G401 (cell line): ENCODE measurements around the gene TPSD1. TPM values are rescaled to one million over a fixed set of nuclear protein-coding genes. Genes with fewer than 3 reads are reported as not detected.
"Not testable (repeated sequence)": the region's sequence is repeated elsewhere in the genome, so short reads cannot be mapped to it uniquely, and the experiment has no call there.

ENCODE experiments used
- DNase-seq: peaks from one replicate; pipeline ENCODE4 v3.0.0-alpha.2; 2015; ENCODE audit warnings: low spot score
- in situ Hi-C: cut with HindIII; loops from 2 replicates; pipeline ENCODE4 v1.10.0; 2016; ENCODE audit warnings: low sequenced_read_pairs, mixed read lengths
- total RNA-seq: library from RNA; depleted of rRNA; stranded (reverse); fragments of >200 nt; shearing (Covaris generic); gene quantifications from 2 replicates; pipeline ENCODE4 v1.2.3, GENCODE V29; 2014

The TPSD1 gene
- total RNA-seq, 1 experiment from 2014 or later = not detected

- no peak for DNase-seq
- in situ Hi-C loops = no loop called here
These were observed 3.3 kb downstream of the TPSD1 start for GRCh38 chr16:1258906-1259759.

DNA sequence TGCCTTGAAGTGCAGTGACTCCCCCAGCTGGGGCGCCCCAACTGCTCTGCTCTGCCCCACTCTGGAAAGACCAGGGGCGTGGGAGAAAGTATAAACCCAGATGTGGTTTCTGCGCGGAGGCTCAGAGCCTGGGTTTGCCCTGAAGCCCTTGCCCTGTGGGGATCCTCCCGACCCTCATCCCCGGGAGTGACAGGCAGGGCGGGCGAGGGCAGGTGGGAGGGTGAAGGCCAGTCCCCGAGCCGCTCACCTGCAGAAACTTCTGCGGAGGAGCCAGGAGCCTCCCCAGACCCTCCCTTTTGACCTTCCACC is 3.8 kb downstream of the TPSD1 start:
- in situ Hi-C loops = no loop called here
- no peak for DNase-seq

- in situ Hi-C loops = no loop called here
- DNase-seq = no peak
These were observed 4.3 kb downstream of the TPSD1 start for GRCh38 chr16:1260101-1260680.

DNA sequence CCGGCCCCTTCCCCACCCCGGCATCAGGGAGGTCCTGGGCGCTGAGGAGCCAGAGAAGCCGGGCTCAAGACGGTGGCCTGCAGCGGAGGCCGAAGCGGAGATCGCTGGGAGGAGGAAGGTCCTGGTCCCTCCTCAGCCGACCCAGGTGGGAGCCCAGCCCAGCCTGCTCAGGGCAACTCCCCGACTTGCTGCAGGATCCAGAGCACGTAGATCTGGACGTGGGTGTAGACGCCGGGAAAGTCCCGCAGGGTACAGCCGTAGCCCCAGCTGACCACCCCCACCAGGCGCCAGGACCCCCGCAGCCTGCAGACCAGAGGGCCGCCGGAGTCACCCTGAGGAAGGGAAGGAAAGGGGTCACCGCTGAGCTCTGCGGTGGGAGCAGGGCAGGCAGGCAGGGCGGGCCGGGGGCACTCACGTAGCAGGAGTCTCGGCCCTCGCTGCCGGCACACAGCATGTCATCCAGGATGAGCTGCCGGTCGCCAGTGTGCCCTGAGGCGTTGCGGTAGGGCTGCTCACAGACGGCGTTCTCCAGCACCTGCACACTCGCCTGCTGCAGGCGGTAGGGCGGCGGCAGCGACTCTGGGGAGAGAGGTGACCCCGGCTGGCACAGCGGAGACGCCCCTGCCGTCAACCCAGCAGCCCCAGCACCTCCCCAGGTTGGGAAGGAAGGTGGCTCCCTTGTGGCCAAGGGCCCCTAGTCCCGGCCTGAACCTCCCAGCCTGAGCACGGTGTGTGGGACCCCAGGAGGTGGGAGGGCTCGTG is 5.4 kb downstream of the TPSD1 start:
- in situ Hi-C loops = no loop called here
- no peak for DNase-seq

GRCh38 chr16:1262210-1262845 is 6.5 kb downstream of the TPSD1 start:
- no peak for DNase-seq
- in situ Hi-C loops = no loop called here

DNA sequence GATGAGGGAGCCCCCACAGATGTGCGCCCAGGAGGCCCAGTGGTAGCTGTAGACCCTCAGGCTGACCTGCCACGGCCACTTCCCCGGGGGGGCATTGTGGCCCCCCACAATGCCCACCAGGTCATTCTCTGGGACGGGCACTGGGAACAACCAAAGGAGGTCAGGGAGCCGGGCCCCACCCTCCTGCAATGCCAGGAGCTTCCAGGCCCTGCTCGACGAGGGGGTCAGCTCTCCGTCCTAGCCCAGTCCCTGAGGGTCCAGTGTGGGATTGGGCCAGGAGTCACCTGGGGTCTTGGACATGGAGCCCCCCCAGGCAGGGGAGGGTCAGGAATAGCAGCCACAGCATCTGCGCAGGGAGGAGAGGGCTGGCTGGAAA is 7.0 kb downstream of the TPSD1 start:
- DNase-seq = no peak
- in situ Hi-C loops = no loop called here

DNA sequence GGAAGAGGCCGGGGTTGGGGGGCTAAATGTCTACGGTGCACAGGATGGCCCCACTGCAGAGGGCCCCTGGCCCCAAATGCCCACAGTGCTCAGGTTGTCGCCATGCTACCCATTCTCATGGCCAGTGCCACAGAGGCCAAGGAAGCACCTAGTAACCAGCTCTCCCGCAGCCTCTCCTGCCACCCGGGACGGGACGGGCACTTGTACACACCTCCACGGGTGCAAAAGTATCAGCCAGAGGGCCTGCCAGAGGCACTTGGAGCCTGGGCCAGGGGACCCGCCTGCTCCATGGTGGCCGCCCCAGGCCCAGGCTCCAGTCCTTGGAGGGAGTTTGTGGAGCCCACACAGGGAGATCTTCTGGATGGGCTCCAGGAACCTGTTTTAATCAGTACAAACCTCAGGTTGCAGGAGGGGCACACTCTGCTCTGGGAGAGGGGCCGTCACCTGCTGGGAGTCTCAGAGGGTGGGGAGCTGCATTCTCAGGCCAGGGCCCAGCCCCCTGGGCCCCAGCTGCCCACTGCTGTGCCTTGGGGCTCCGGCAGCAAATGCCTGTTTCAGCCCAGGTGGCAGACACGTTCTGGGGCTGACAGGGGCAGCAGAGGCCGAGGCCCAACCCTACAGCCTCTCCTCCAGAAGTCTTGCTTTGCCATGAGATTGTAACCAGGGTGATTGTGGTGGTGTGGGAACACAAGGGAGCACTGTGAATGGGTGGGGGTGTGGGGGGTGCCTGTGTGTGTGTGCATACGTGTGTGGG is 7.9 kb downstream of the TPSD1 start:
- DNase-seq = no peak
- in situ Hi-C loops = no loop called here

DNA sequence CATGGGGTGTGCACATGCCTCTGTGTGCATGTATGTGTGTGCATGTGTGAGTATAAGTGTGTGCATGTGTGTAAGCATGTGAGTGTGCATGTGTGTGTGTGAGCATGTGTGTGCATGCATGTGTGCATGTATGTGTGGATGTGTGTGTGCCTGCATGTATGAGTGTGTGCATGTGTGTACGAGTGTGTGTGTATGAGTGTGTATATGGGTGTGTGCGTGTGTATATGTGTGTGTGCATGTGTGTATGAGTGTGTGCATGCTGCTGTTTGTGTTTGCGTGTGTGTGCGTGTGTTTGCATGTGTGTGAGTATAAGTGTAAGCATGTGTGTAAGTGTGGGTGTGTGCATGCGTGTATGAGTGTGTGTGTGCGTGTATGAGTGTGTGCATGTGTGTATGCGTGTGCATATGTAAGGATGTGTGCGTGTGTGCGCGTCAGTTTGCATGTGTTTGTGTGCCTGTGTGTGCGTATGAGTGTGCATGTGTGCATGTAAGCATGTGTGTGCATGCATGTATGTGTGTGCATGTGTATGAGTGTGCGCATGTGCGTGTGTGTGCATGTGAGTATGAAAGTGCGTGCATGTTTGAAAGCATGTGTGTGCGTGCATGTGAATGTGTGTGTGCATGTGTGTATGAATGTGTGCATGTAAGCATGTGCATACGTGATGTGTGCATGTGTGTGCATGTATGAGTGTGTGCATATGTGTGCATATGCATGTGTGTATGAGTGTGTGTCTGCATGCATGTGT is 8.6 kb downstream of the TPSD1 start:
- no peak for DNase-seq
- in situ Hi-C loops = no loop called here

GRCh38 chr16:1265090-1265630 is 9.3 kb downstream of the TPSD1 start:
- no peak for DNase-seq
- in situ Hi-C loops = no loop called here

GRCh38 chr16:1265826-1266225 is 10.0 kb downstream of the TPSD1 start:
- DNase-seq = no peak
- in situ Hi-C loops = no loop called here

GRCh38 chr16:1269418-1269817 is 13.5 kb downstream of the TPSD1 start:
- in situ Hi-C loops, DNase-seq: not testable (repeated sequence)

GRCh38 chr16:1271380-1271723 is 15.5 kb downstream of the TPSD1 start:
- no peak for DNase-seq
- in situ Hi-C loops = no loop called here

- DNase-seq, in situ Hi-C loops: not testable (repeated sequence)
These were observed 16.0 kb downstream of the TPSD1 start for GRCh38 chr16:1271724-1272413.

GRCh38 chr16:1272453-1273198 is 16.8 kb downstream of the TPSD1 start:
- DNase-seq = no peak
- in situ Hi-C loops = no loop called here

- DNase-seq = no peak
These were observed 17.9 kb downstream of the TPSD1 start for GRCh38 chr16:1273816-1274215.

GRCh38 chr16:1274767-1275166 is 18.9 kb downstream of the TPSD1 start:
- no peak for DNase-seq
- in situ Hi-C loops = no loop called here

More at GRCh38 chr16:1273816-1274215, 17.9 kb downstream of the TPSD1 start:
- in situ Hi-C loops = no loop called here
